Uterus (tissue), 4 donors: ENCODE measurements around the gene HGFAC. TPM values are rescaled to one million over a fixed set of nuclear protein-coding genes. Genes with fewer than 3 reads are reported as not detected.

Experiments used
- DNase-seq, 2 donors: peaks; one replicate each; pipeline ENCODE4 v3.0.0-alpha.2; 2019 to 2020
- H3K27ac ChIP-seq, 2 donors: fragments of 200-600 bp; sonication (generic); 1 replicate in 1 of 2; 2 replicates in 1 of 2; pipeline ENCODE4 v1.5.1; 2016 to 2018
- H3K27me3 ChIP-seq, 2 donors: fragments of 200-600 bp; sonication (generic); one replicate each; pipeline ENCODE4 v1.5.1; 2018 to 2019; ENCODE audit warnings: control low read depth in 1 of 2
- H3K36me3 ChIP-seq, 2 donors: fragments of 200-600 bp; sonication (generic); one replicate each; pipeline ENCODE4 v1.5.1; 2019; ENCODE audit warnings: control low read depth in 1 of 2
- H3K4me1 ChIP-seq, 2 donors: fragments of 200-600 bp; sonication (generic); one replicate each; pipeline ENCODE4 v1.5.1; 2018 to 2019; ENCODE audit warnings: control low read depth in 1 of 2
- H3K4me3 ChIP-seq, 2 donors: fragments of 200-600 bp; sonication (generic); 1 replicate in 1 of 2; 2 replicates in 1 of 2; pipeline ENCODE4 v1.5.1; 2018 to 2019; ENCODE audit warnings: mild to moderate bottlenecking in 1 of 2
- H3K9me3 ChIP-seq, 2 donors: fragments of 200-600 bp; sonication (generic); one replicate each; pipeline ENCODE4 v1.5.1; 2019; ENCODE audit warnings: control low read depth in 1 of 2
- POLR2A ChIP-seq, 2 donors: fragments of 450-650 bp; IDR thresholded peaks; one replicate each; pipeline ENCODE4 v1.6.1; 2016; ENCODE audit warnings: antibody characterized with exemption in 2 of 2, mild to moderate bottlenecking in 1 of 2, moderate library complexity in 1 of 2
- intact Hi-C: fragments of 100-400 bp; cut with DNase I; formaldehyde crosslinking; loops from one replicate; pipeline ENCODE4 v1.15.1; 2023; ENCODE audit warnings: low total_unique reads
- total RNA-seq, 4 donors: library from RNA; depleted of rRNA in 3 of 4; stranded (reverse); fragments of >200 nt in 3 of 4; gene quantifications; one replicate each; pipeline versions ENCODE4 v1.1.0 to v1.2.4, GENCODE V29; 2014 to 2023
- TF ChIP-seq, protein P1 (sequence below), 4 experiments: fragments of 200-600 bp in 2 of 4; fragments of 450-650 bp in 2 of 4; sonication (generic) in 2 of 4; IDR thresholded peaks; one replicate each; pipeline ENCODE4 v1.5.1; 2016 to 2019; ENCODE audit warnings: antibody characterized with exemption in 4 of 4, mild to moderate bottlenecking in 2 of 4, moderate library complexity in 1 of 4
- donor health status: DM: yes; HTN: yes; CAD: no.

Gene HGFAC
- total RNA-seq, 4 donors from 2014 or later = 0.28 to 3.1 TPM; not detected in 2

DNA sequence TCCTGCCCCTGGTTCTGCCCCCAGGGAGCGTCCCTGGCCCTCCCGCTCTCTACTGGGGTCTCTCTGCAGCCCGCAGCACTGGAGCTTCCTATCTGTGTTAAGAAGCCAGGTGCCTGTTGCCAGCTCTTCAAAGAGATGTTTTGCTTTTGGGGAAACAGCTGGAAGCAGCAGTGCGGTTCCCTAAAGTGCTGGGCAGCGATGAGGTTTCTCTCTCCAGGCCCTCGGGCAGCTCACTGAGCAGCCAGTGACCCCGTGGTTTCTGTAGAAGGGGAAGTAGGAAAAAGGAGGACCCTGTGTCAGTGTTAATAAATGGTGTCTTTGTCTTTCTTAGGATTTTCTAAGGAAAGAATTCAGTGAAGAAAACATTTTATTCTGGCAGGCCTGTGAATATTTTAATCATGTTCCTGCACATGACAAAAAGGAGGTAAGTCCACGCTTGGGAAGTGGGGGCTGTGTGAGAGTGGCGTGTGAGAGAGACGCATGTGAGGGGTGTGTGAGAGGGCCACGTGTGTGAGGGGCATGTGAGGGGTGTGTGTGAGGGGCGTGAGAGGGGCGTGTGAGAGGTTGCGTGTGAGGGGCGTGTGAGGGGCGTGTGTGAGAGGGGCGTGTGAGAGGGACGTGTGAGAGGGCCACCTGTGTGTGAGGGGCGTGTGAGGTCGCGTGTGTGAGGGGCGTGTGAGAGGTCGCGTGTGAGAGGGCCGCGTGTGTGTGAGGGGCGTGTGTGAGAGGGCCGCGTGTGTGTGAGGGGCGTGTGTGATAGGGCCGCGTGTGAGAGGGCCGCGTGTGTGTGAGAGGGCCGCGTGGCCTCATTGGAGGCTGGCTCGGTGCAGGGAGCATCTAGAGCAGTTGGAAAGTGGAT lies 27.1 kb upstream of the HGFAC start:
- DNase-seq = peak in 1 of 2 donors; percentile 8
- TF ChIP-seq POLR2A (IDR thresholded peaks at IDR 0.05) = no peak
- TF ChIP-seq, protein P1, sequence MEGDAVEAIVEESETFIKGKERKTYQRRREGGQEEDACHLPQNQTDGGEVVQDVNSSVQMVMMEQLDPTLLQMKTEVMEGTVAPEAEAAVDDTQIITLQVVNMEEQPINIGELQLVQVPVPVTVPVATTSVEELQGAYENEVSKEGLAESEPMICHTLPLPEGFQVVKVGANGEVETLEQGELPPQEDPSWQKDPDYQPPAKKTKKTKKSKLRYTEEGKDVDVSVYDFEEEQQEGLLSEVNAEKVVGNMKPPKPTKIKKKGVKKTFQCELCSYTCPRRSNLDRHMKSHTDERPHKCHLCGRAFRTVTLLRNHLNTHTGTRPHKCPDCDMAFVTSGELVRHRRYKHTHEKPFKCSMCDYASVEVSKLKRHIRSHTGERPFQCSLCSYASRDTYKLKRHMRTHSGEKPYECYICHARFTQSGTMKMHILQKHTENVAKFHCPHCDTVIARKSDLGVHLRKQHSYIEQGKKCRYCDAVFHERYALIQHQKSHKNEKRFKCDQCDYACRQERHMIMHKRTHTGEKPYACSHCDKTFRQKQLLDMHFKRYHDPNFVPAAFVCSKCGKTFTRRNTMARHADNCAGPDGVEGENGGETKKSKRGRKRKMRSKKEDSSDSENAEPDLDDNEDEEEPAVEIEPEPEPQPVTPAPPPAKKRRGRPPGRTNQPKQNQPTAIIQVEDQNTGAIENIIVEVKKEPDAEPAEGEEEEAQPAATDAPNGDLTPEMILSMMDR (IDR thresholded peaks at IDR 0.05) = no peak
- no peak overlapping the region for H3K27ac ChIP-seq
- no peaks in the 10 kb centered on the region for H3K36me3 ChIP-seq
- intact Hi-C loops = no loop called here
- no peak overlapping the region for H3K4me3 ChIP-seq
- H3K27me3 ChIP-seq = no peaks in the 10 kb centered on the region
- H3K4me1 ChIP-seq = no peaks in the 10 kb centered on the region
- H3K9me3 ChIP-seq = no peaks in the 10 kb centered on the region

DNA sequence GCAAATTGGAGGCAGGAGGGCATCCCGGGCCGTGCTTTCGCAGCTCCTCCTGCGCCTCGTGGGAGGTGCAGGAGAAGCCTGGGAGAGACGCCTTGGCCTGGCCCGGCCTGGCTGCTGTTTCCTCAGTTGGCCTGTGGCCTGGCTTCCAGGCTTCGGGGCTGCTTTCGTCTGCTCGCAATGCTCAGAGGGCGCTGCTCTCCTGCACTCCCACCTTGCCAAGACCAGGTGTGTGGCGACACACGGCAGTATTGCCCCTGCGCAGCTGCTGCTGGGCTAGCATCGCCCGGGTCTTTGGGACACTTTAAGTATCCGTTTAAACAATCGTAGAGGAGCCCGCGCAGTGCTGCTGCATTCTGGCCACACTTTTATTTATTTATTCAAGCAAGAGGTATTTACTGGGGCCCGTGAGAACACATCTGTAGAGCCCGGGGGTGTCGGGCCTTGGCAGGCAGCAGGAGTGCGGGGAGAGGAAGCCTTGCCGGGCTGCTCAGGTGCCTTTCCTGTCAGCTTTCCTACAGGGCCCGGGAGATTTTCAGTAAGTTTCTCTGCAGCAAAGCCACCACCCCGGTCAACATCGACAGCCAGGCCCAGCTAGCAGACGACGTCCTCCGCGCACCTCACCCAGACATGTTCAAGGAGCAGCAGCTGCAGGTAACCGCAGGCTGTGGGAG lies 26.2 kb upstream of the HGFAC start:
- Histone ChIP-seq H3K27me3 (no peaks in the 10 kb centered on the region), H3K27ac (no peak overlapping the region), H3K9me3 (no peaks in the 10 kb centered on the region), H3K4me1 (no peaks in the 10 kb centered on the region), H3K36me3 (no peaks in the 10 kb centered on the region), H3K4me3 (no peak overlapping the region)
- TF ChIP-seq POLR2A (IDR thresholded peaks at IDR 0.05) = no peak
- TF ChIP-seq, protein P1 (IDR thresholded peaks at IDR 0.05) = no peak
- intact Hi-C loops = no loop called here
- peak in 1 of 2 donors; percentile 16 for DNase-seq

DNA sequence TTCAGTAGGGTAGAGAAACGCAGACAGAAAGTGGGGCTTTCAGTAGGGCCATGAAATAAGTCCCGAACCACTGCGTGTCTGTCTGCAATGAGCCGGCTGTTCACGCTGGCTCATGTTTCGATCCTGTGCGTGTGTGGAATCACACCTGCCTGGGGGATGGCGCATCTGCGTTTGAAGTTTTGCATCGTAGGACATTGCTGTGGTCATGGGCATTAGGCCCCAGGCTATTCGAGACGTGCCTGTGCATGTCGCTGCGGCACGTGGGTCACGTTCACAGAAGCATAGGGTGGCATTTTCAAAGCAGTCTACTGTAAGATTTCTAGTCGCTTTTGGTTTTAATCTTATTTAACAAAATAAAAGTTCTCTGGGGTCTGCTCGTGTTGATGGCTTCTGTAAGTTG lies 25.5 kb upstream of the HGFAC start:
- Histone ChIP-seq H3K36me3 (no peaks in the 10 kb centered on the region), H3K9me3 (no peaks in the 10 kb centered on the region), H3K27me3 (no peaks in the 10 kb centered on the region), H3K4me3 (no peak overlapping the region), H3K4me1 (no peaks in the 10 kb centered on the region), H3K27ac (no peak overlapping the region)
- TF ChIP-seq, protein P1 (IDR thresholded peaks at IDR 0.05) = no peak
- no peak for TF ChIP-seq POLR2A (IDR thresholded peaks at IDR 0.05)
- no peak for DNase-seq
- intact Hi-C loops = no loop called here

DNA sequence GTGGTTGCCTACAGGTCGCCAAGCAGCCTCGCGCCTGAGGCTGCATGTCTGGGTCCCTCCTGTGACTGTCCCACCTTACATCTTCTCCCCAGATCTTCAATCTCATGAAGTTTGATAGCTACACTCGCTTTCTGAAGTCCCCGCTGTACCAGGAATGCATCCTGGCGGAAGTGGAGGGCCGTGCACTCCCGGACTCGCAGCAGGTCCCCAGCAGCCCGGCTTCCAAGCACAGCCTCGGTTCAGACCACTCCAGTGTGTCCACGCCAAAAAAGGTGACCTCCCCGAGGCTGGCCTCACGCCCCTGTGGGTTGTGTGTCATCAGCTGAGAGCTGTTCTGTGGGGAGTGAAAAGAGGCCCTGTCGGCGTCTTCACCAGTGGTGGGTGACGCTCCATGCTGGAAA lies 24.9 kb upstream of the HGFAC start:
- DNase-seq = peak in 1 of 2 donors; percentile 5
- Histone ChIP-seq H3K4me3 (no peak overlapping the region), H3K4me1 (no peaks in the 10 kb centered on the region), H3K9me3 (no peaks in the 10 kb centered on the region), H3K27ac (no peak overlapping the region), H3K27me3 (no peaks in the 10 kb centered on the region), H3K36me3 (no peaks in the 10 kb centered on the region)
- TF ChIP-seq, protein P1 (IDR thresholded peaks at IDR 0.05) = no peak
- TF ChIP-seq POLR2A (IDR thresholded peaks at IDR 0.05) = no peak
- intact Hi-C loops = no loop called here

DNA sequence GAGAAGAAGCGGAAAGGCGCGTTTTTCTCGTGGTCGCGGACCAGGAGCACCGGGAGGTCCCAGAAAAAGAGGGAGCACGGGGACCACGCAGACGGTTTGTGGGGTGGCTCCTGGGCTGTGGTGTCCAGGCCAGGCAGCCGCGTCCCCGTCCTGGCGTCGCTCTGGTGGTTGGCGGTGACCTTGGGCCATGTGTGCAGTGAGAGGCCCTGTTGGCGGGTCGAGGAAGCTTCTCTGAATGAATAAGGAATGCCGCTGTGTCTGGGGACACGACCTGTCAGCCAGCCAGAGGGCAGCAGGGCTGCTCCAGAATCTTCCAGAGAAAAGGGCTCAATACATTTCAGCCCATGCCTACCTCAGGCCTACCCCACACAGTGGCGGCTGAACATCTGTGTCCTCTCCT lies 24.3 kb upstream of the HGFAC start:
- intact Hi-C loops = no loop called here
- no peaks in the 10 kb centered on the region for H3K4me1 ChIP-seq
- peak in 1 of 2 donors; percentile 8 for DNase-seq
- no peaks in the 10 kb centered on the region for H3K27me3 ChIP-seq
- H3K4me3 ChIP-seq = no peak overlapping the region
- no peaks in the 10 kb centered on the region for H3K36me3 ChIP-seq
- H3K9me3 ChIP-seq = no peaks in the 10 kb centered on the region
- H3K27ac ChIP-seq = no peak overlapping the region
- no peak for TF ChIP-seq POLR2A (IDR thresholded peaks at IDR 0.05)
- TF ChIP-seq, protein P1 (IDR thresholded peaks at IDR 0.05) = no peak
